K562 (cell line): ENCODE measurements around the gene MAN2A1. TPM values are rescaled to one million over a fixed set of nuclear protein-coding genes. Genes with fewer than 3 reads are reported as not detected.

Experiments
- ATAC-seq: fragments of 200-7000 bp; cut with Tn5 transposase; 3 replicates; pipeline ENCODE4 v1.9.1; 2020; ENCODE audit warnings: moderate library complexity
- BruUV-seq: library from RNA; stranded (reverse); fragments of 400-500 nt; replicated peaks from 2 replicates; lab custom pipeline; 2021; lab: Mats Ljungman, UMichigan
- CTCF ChIA-PET: fragments of 300-600 bp; formaldehyde crosslinking; extraction: SDS; loops from one replicate; lab custom pipeline; 2021; ENCODE audit warnings: low intra/inter-chr PET ratio; lab: Yijun Ruan, JAX
- POLR2A ChIA-PET: fragments of 300-600, 350-650 bp; sonication (Branson Sonifier 250); formaldehyde crosslinking; extraction: SDS; loops from one replicate; lab custom pipeline; 2021; ENCODE audit warnings: antibody characterized with exemption, inconsistent platforms; lab: Yijun Ruan, JAX
- DNase-seq, 4 experiments: peaks; one replicate each; pipeline versions ENCODE4 v3.0.0 to v3.0.0-alpha.2; 2011 to 2018; ENCODE audit warnings: low spot score in 3 of 4, mixed read lengths in 3 of 4; ENCODE audit errors: extremely low read depth in 1 of 4
- FAIRE-seq: peaks from 2 replicates; lab custom pipeline; 2011; peaks lifted over from hg19 to GRCh38; lab: Jason Lieb, UNC
- H2AFZ ChIP-seq: 2 replicates; pipeline ENCODE4 v1.6.0; 2011; ENCODE audit warnings: low read depth, low read length, control low read depth, inconsistent platforms
- H3K27ac ChIP-seq: fragments of 200-600 bp; 3 replicates; pipeline ENCODE4 v1.8.0; 2011; ENCODE audit warnings: low read depth, mild to moderate bottlenecking, control low read depth, inconsistent platforms, low read length, moderate library complexity, mixed read lengths; ENCODE audit errors: extremely low read depth
- H3K27me3 ChIP-seq, 2 experiments: fragments of 300-600 bp in 1 of 2; 2 replicates in 1 of 2; 3 replicates in 1 of 2; pipeline versions ENCODE4 v1.6.0 to v1.8.0; 2011; ENCODE audit warnings: inconsistent platforms in 2 of 2, low read length in 2 of 2, mild to moderate bottlenecking in 1 of 2, mixed read lengths in 1 of 2, moderate library complexity in 1 of 2; ENCODE audit not compliant: control insufficient read depth in 2 of 2, insufficient read depth in 2 of 2
- H3K36me3 ChIP-seq: fragments of 300-600 bp; 3 replicates; pipeline ENCODE4 v1.8.0; 2011; ENCODE audit warnings: mild to moderate bottlenecking, low read length, inconsistent platforms; ENCODE audit not compliant: control insufficient read depth, insufficient read depth
- H3K4me1 ChIP-seq, 2 experiments: fragments of 200-600 bp in 1 of 2; replicated peaks in 1 of 2; 2 replicates in 1 of 2; 3 replicates in 1 of 2; pipeline versions ENCODE4 v1.5.1 to v1.8.0; 2011; ENCODE audit warnings: inconsistent platforms in 2 of 2, low read length in 2 of 2, mild to moderate bottlenecking in 1 of 2, mixed read lengths in 1 of 2, moderate library complexity in 1 of 2; ENCODE audit not compliant: control insufficient read depth in 2 of 2, insufficient read depth in 2 of 2
- H3K4me2 ChIP-seq: 2 replicates; pipeline ENCODE4 v1.6.1; 2011; ENCODE audit warnings: low read length, control low read depth, inconsistent platforms, mixed read lengths; ENCODE audit not compliant: insufficient read depth
- H3K4me3 ChIP-seq: fragments of 200-600 bp; sonication (generic), shearing (Covaris generic); 2 replicates; pipeline ENCODE4 v1.5.1; 2016; ENCODE audit warnings: control low read depth, inconsistent platforms
- H3K79me2 ChIP-seq: fragments of 200-600 bp; 3 replicates; pipeline ENCODE4 v1.8.0; 2011; ENCODE audit warnings: low read length, inconsistent platforms; ENCODE audit not compliant: control insufficient read depth, insufficient read depth
- H3K9ac ChIP-seq, 2 experiments: 2 replicates each; pipeline versions ENCODE4 v1.6.0 to v1.6.1; 2011; ENCODE audit warnings: low read depth in 2 of 2, low read length in 2 of 2, control low read depth in 1 of 2, inconsistent platforms in 1 of 2, mild to moderate bottlenecking in 1 of 2, mixed read lengths in 1 of 2; ENCODE audit not compliant: insufficient read depth in 1 of 2
- H3K9me1 ChIP-seq: one replicate; pipeline ENCODE4 v1.6.0; 2011; ENCODE audit warnings: inconsistent platforms, mild to moderate bottlenecking, low read length, moderate library complexity; ENCODE audit not compliant: control insufficient read depth, insufficient read depth
- H3K9me3 ChIP-seq: replicated peaks from 2 replicates; pipeline ENCODE4 v1.5.1; 2011; ENCODE audit warnings: low read depth, low read length, inconsistent platforms; ENCODE audit not compliant: control insufficient read depth, insufficient read depth
- H4K20me1 ChIP-seq: replicated peaks from 2 replicates; pipeline ENCODE4 v1.6.1; 2011; ENCODE audit warnings: low read length, inconsistent platforms, mixed read lengths; ENCODE audit not compliant: control insufficient read depth, insufficient read depth
- HEY1 ChIP-seq: fragments of 250-450 bp; sonication (Bioruptor Pico); IDR thresholded peaks from 2 replicates; pipeline ENCODE4 v1.5.0; 2020; ENCODE audit warnings: mild to moderate bottlenecking, moderate library complexity, borderline replicate concordance
- KDM1A ChIP-seq, 2 experiments: fragments of 450-650 bp; IDR thresholded peaks; 2 replicates each; pipeline ENCODE4 v1.6.1; 2016; ENCODE audit warnings: mild to moderate bottlenecking in 2 of 2
- RFX1 ChIP-seq: fragments of 450-650 bp; IDR thresholded peaks from 2 replicates; pipeline ENCODE4 v1.6.1; 2016; ENCODE audit warnings: mild to moderate bottlenecking, moderate library complexity
- SPI1 ChIP-seq: IDR thresholded peaks from 2 replicates; pipeline ENCODE4 v1.6.1; 2011; ENCODE audit warnings: low read depth, low read length, control low read depth, borderline replicate concordance
- U2AF2 ChIP-seq: fragments of 200-400 bp; formaldehyde crosslinking; optimal IDR thresholded peaks from 2 replicates; pipeline ENCODE3; 2017; ENCODE audit warnings: low read depth, mild to moderate bottlenecking, low read length
- ZHX1 ChIP-seq: fragments of 150-350 bp; conservative IDR thresholded peaks from 2 replicates; pipeline ENCODE4 v1.6.1; 2014; ENCODE audit warnings: low read length
- ZNF311 ChIP-seq: fragments of 250-450 bp; sonication (Bioruptor Pico); IDR thresholded peaks from 2 replicates; pipeline ENCODE4 v1.4.0; 2020; ENCODE audit warnings: mild to moderate bottlenecking, moderate library complexity
- WGBS: fragments of 100-300 bp; shearing (Covaris generic); methylation state at CpG from one replicate; pipeline ENCODE4 v1.1.6; 2016; ENCODE audit warnings: low coverage, mixed read lengths; ENCODE audit not compliant: insufficient coverage; ENCODE audit errors: missing lambda C conversion rate; 5-methylcytosine and 5-hydroxymethylcytosine counted together
- in situ Hi-C: fragments of 300-500 bp; cut with MboI; formaldehyde crosslinking; loops from 4 replicates; pipeline ENCODE4 v1.15.0; 2018; ENCODE audit warnings: inconsistent platforms, mixed read lengths
- intact Hi-C: fragments of 100-400 bp; cut with micrococcal nuclease; formaldehyde crosslinking; loops from 2 replicates; pipeline ENCODE4 v1.14.2; 2022
- polyA plus RNA-seq, 8 experiments: library from polyadenylated mRNA; depleted of rRNA in 4 of 8; stranded (reverse) in 5 of 8; unstranded in 3 of 8; fragments of >200 nt; fragmentation: Nextera tagmentation in 2 of 8; fragmentation: Illumina TruSeq in 1 of 8; extraction: Ambion mirVana in 2 of 8; extraction: Trizol in 1 of 8; gene quantifications; 2 replicates each; pipeline versions ENCODE4 v1.2.1 to v1.2.3, GENCODE V29; 2011 to 2014; ENCODE audit warnings: inconsistent platforms in 1 of 8, missing spikeins in 1 of 8
- total RNA-seq, 7 experiments: library from RNA; depleted of rRNA in 6 of 7; stranded (reverse); fragments of >200 nt in 6 of 7; fragmentation: Illumina TruSeq in 2 of 7; extraction: Trizol in 2 of 7; gene quantifications; 2 replicates each; pipeline versions ENCODE4 v1.2.1 to v1.2.3, GENCODE V29; 2011 to 2021; ENCODE audit warnings: low replicate concordance in 1 of 7

Gene MAN2A1
- total and polyA plus RNA-seq, 9 of the 15 experiments (the other 6 are each of a cell fraction or from before 2014, with no cell fraction given), result 5.2 to 32.0 (median 19.8) TPM

- Histone ChIP-seq H3K36me3 (no peaks in the 10 kb centered on the region), H3K79me2 (no peaks in the 10 kb centered on the region), H3K4me1 (no peaks in the 10 kb centered on the region), H3K4me2 (no peak overlapping the region), H3K9me3 (no peaks in the 10 kb centered on the region), H4K20me1 (no peaks in the 10 kb centered on the region), H3K9ac (no peak overlapping the region), H2AFZ (no peak overlapping the region), H3K27me3 (no peaks in the 10 kb centered on the region; a peak in 1 of 5 replicates), H3K9me1 (no peaks in the 10 kb centered on the region), H3K4me3 (no peak overlapping the region), H3K27ac (no peak overlapping the region)
- WGBS, result 0% methylated on average over 5 of the region's 5 CpGs
- in situ Hi-C loops (no loop called here), intact Hi-C loops (no loop called here)
- ChIA-PET POLR2A (interaction anchor here (0.7 kb wide), 1 partner anchor 389 kb away, joined by 4 read pairs; no protein-coding TSS in a partner anchor), CTCF (interaction anchor here (0.6 kb wide), 1 partner anchor 876 kb away, joined by 3 read pairs; no protein-coding TSS in a partner anchor)
- DNase-seq (no peak), FAIRE-seq (no peak), ATAC-seq (no peak)
- TF ChIP-seq ZHX1 (no peak), SPI1 (no peak), HEY1 (CRISPR knock-in tag) (no peak), KDM1A (IDR thresholded peaks at IDR 0.05) (no peak), U2AF2 (no peak), ZNF311 (CRISPR knock-in tag) (no peak), RFX1 (no peak)
- BruUV-seq, result no TSS peak
Measured at GRCh38 chr5:109910874-109911273, 221.1 kb downstream of the MAN2A1 start.
